ENCODE data around the gene UBE2S. TPM values are rescaled to one million over a fixed set of nuclear protein-coding genes. Genes with fewer than 3 reads are reported as not detected.
A peak's percentile ranks its signal among the peaks of the same experiment; 100 is the strongest.

UBE2S gene
- polyA plus RNA-seq, 3 donors, result 16.1 to 40.9 (median 21.9) TPM

DNA sequence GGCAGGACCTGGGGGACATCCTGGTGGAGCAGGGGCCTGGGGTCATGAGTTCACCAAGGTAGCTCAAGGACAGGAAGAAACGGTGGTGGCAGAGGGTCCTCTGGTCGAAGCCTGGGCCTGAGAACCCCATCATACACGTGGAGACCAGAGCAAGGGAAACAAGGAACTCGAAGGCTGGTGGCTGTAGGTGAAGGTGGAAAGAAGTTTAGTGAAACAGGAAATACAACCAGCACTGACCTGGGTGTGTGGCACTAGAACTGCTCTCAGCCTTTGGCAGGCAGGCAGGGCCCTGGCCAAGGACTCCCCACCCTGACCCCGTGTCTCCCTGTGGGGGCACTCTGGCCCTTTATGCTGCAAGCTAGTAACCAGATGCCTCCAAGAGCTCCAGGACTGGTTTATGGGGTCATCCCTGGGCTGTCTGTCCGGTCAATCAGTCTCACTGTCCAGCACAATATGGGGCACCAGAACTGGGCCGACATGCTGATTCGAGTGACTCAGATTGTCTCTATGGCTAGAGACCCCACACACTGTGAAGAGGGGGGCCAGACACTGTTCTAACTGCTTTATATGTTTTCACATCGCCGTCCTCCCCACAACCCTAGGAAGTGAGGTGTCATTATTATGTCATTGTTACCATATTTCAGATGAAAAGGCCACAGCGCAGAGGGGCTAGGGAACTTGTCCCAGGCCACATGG is 56.8 kb downstream of the UBE2S start:
- H3K4me3 ChIP-seq (replicated peaks in 1 of 3; ENCODE audit: low read depth in 2 of 3, low read length in 3 of 3), result no peak overlapping the region
- TF ChIP-seq CTCF (IDR thresholded peaks at IDR 0.05), result no peak
- peaks cover 13 to 45% of the 10 kb centered on the region in 2 donors for H3K27me3 ChIP-seq (ENCODE audit: control insufficient read depth in 2 of 2, insufficient read depth in 2 of 2, low read length in 2 of 2)
- no peaks in the 10 kb centered on the region for H4K20me1 ChIP-seq (ENCODE audit: insufficient read depth, low read length)
- peaks cover 33% of the 10 kb centered on the region for H3K4me1 Mint-ChIP-seq
- H3K27me3 Mint-ChIP-seq (ENCODE audit: low read depth in 3 of 3), result peaks cover 38 to 50% (median 41%) of the 10 kb centered on the region in 3 donors
- H3K36me3 ChIP-seq (replicated peaks in 1 of 2; ENCODE audit: control insufficient read depth in 1 of 2, insufficient read depth in 2 of 2, low read length in 2 of 2), result peaks cover 0 to 2% of the 10 kb centered on the region in 2 donors
- peaks cover 0 to 11% (median 8%) of the 10 kb centered on the region in 7 donors for H3K9me3 Mint-ChIP-seq
- peak overlapping the region; percentile 51 to 90 for H3K4me3 Mint-ChIP-seq
- peak overlapping the region in 1 of 7 donors; percentile 44 for H3K27ac Mint-ChIP-seq
- no peak overlapping the region for H2AFZ ChIP-seq (ENCODE audit: insufficient read depth, low read depth, low read length, poor library complexity, severe bottlenecking)
- DNase-seq, result no peak
- WGBS (ENCODE audit: insufficient coverage), result 61% methylated on average over 8 of the region's 11 CpGs
- H3K4me1 ChIP-seq (ENCODE audit: control insufficient read depth in 1 of 2, insufficient read depth in 2 of 2, low read length in 2 of 2), result peaks cover 22 to 28% of the 10 kb centered on the region in 2 donors
- no peak overlapping the region for H3K4me2 ChIP-seq (replicated peaks; ENCODE audit: extremely low read depth, low read length, poor library complexity, severe bottlenecking)
- H3K9ac ChIP-seq (ENCODE audit: insufficient read depth, low read length, poor library complexity, severe bottlenecking), result no peak overlapping the region
- H3K79me2 ChIP-seq (ENCODE audit: insufficient read depth, low read length), result no peaks in the 10 kb centered on the region
- intact Hi-C loops (cut with micrococcal nuclease), result loop anchor here in 1 of 2 donors (5.0 kb wide), 1 partner anchor 38 kb away; no protein-coding TSS in a partner anchor
- H3K27ac ChIP-seq (ENCODE audit: low read depth in 1 of 2, low read length in 2 of 2), result no peak overlapping the region
- H3K36me3 Mint-ChIP-seq, result peaks cover 5 to 9% of the 10 kb centered on the region in 2 donors
- H3K9me3 ChIP-seq (replicated peaks in 1 of 2; ENCODE audit: control insufficient read depth in 1 of 2, insufficient read depth in 1 of 2, low read length in 2 of 2), result peaks cover 0 to 9% of the 10 kb centered on the region in 2 donors

Other genes starting within 250 kb of the UBE2S start
- under 1 TPM in 1 of 3 donors, not detected in 2; 0.19 TPM for gene DNAAF3, start 241.2 kb downstream of the UBE2S start, polyA plus RNA-seq
- gene SYT5, start 227.5 kb downstream of the UBE2S start, polyA plus RNA-seq, result not detected
- gene PTPRH, start 198.3 kb downstream of the UBE2S start, polyA plus RNA-seq, result under 1 TPM in 2 of 3 donors, not detected in 1; 0.08 to 0.53 TPM
- 10 to 100 TPM in 1 of 3 donors, under 1 TPM in 2; 0.16 to 10.7 (median 0.38) TPM for gene TMEM86B, start 179.0 kb downstream of the UBE2S start, polyA plus RNA-seq
- 10 to 100 TPM; 16.9 to 91.3 (median 22.0) TPM for gene PPP6R1, start 148.8 kb downstream of the UBE2S start, polyA plus RNA-seq
- 10 to 100 TPM; 12.3 to 17.0 (median 15.3) TPM for gene HSPBP1, start 127.7 kb downstream of the UBE2S start, polyA plus RNA-seq
- gene BRSK1, start 123.8 kb downstream of the UBE2S start, polyA plus RNA-seq, result not detected
- 10 to 100 TPM; 10.1 to 65.6 (median 11.2) TPM for gene TMEM150B, start 82.4 kb downstream of the UBE2S start, polyA plus RNA-seq
- gene KMT5C, start 67.9 kb downstream of the UBE2S start, polyA plus RNA-seq, result 10 to 100 TPM in 1 of 3 donors, 1 to 10 TPM in 1, under 1 TPM in 1; 0.89 to 26.9 (median 1.5) TPM
- gene COX6B2, start 53.1 kb downstream of the UBE2S start, polyA plus RNA-seq, result under 1 TPM in 1 of 3 donors, not detected in 2; 0.36 TPM
- not detected for gene GARIN5B, start 44.5 kb downstream of the UBE2S start, polyA plus RNA-seq
- gene IL11, start 37.3 kb downstream of the UBE2S start, polyA plus RNA-seq, result not detected
- not detected for gene TMEM190, start 31.0 kb downstream of the UBE2S start, polyA plus RNA-seq
- not detected for gene TMEM238, start 23.5 kb downstream of the UBE2S start, polyA plus RNA-seq
- gene RPL28, start 21.9 kb downstream of the UBE2S start, polyA plus RNA-seq, result 1,000 to 10,000 TPM in 1 of 3 donors, 100 to 1,000 TPM in 2; 199 to 3,862 (median 208) TPM
- gene SHISA7, start 35.5 kb upstream of the UBE2S start, polyA plus RNA-seq, result under 1 TPM in 1 of 3 donors, not detected in 2; 0.01 TPM
- 10 to 100 TPM; 14.8 to 20.2 (median 14.9) TPM for gene ISOC2, start 53.9 kb upstream of the UBE2S start, polyA plus RNA-seq
- not detected for gene C19orf85, start 57.0 kb upstream of the UBE2S start, polyA plus RNA-seq
- gene ZNF628, start 68.8 kb upstream of the UBE2S start, polyA plus RNA-seq, result 1 to 10 TPM in 1 of 3 donors, under 1 TPM in 1, not detected in 1; 0.50 to 3.1 TPM
- 1 to 10 TPM; 1.5 to 2.2 (median 1.9) TPM for gene NAT14, start 77.4 kb upstream of the UBE2S start, polyA plus RNA-seq
- under 1 TPM in 1 of 3 donors, not detected in 2; 0.08 TPM for gene SSC5D, start 80.6 kb upstream of the UBE2S start, polyA plus RNA-seq
- gene SBK2, start 129.3 kb upstream of the UBE2S start, polyA plus RNA-seq, result not detected
- gene SBK3, start 137.8 kb upstream of the UBE2S start, polyA plus RNA-seq, result not detected
- 1 to 10 TPM in 1 of 3 donors, under 1 TPM in 1, not detected in 1; 0.05 to 1.8 TPM for gene ZNF579, start 173.1 kb upstream of the UBE2S start, polyA plus RNA-seq
- gene FIZ1, start 191.7 kb upstream of the UBE2S start, polyA plus RNA-seq, result 1 to 10 TPM; 1.2 to 2.6 (median 1.6) TPM
- gene ZNF524, start 192.5 kb upstream of the UBE2S start, polyA plus RNA-seq, result 10 to 100 TPM; 27.9 to 45.7 (median 41.8) TPM
- 1 to 10 TPM in 1 of 3 donors, under 1 TPM in 2; 0.03 to 6.0 (median 0.07) TPM for gene ZNF865, start 197.9 kb upstream of the UBE2S start, polyA plus RNA-seq
- 1 to 10 TPM; 1.5 to 5.5 (median 2.4) TPM for gene ZNF784, start 216.8 kb upstream of the UBE2S start, polyA plus RNA-seq
- gene ZNF580, start 233.2 kb upstream of the UBE2S start, polyA plus RNA-seq, result 10 to 100 TPM in 2 of 3 donors, 1 to 10 TPM in 1; 9.7 to 46.5 (median 10.7) TPM
- gene ZNF581, start 235.9 kb upstream of the UBE2S start, polyA plus RNA-seq, result 10 to 100 TPM; 25.1 to 31.6 (median 29.4) TPM
- gene CCDC106, start 240.4 kb upstream of the UBE2S start, polyA plus RNA-seq, result 1 to 10 TPM in 2 of 3 donors, under 1 TPM in 1; 0.74 to 2.4 (median 1.2) TPM
- gene U2AF2, start 247.2 kb upstream of the UBE2S start, polyA plus RNA-seq, result 100 to 1,000 TPM in 1 of 3 donors, 1 to 10 TPM in 2; 5.3 to 166 (median 5.4) TPM

Data from CD14-positive monocyte (primary cell).